ENCODE measurements around the gene GAGE10. TPM values are rescaled to one million over a fixed set of nuclear protein-coding genes. Genes with fewer than 3 reads are reported as not detected.

GAGE10 gene
- polyA plus RNA-seq, 1 experiment = not detected

DNA sequence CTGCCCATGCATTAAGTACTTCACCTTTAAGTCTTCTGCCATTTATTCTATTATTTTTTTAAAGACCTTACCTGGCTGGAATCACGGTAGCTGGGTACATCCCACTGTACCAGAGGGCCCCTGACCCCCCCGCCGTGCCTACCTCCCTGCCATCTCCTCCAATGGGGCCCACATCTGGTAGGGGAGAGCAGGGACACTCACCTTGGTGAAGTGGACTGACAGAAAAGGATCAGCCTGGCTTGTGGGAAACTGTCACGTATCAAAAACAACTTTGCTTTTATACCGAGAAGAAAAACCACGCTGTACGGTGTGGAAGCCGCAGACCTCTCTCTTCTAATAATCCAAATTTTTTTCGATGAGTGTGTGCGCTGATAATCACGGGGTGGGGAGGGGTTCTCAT, 39.0 kb upstream of the GAGE10 start, which contains the start of gene FOXP3:
Gene FOXP3, minus strand, starts transcription at position 251 of the 400 bp plus-strand sequence. CDS start 6,205 bp downstream, outside the sequence.
- TF ChIP-seq, protein P1, sequence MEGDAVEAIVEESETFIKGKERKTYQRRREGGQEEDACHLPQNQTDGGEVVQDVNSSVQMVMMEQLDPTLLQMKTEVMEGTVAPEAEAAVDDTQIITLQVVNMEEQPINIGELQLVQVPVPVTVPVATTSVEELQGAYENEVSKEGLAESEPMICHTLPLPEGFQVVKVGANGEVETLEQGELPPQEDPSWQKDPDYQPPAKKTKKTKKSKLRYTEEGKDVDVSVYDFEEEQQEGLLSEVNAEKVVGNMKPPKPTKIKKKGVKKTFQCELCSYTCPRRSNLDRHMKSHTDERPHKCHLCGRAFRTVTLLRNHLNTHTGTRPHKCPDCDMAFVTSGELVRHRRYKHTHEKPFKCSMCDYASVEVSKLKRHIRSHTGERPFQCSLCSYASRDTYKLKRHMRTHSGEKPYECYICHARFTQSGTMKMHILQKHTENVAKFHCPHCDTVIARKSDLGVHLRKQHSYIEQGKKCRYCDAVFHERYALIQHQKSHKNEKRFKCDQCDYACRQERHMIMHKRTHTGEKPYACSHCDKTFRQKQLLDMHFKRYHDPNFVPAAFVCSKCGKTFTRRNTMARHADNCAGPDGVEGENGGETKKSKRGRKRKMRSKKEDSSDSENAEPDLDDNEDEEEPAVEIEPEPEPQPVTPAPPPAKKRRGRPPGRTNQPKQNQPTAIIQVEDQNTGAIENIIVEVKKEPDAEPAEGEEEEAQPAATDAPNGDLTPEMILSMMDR (IDR thresholded peaks at IDR 0.05; ENCODE audit: low read depth, low read length) = no peak
- CTCF ChIA-PET = no interaction called here
- POLR2A ChIA-PET = no interaction called here

GRCh38 chrX:49266523-49267445, 36.7 kb upstream of the GAGE10 start:
- peaks cover 4% of the 10 kb centered on the region; the same call in 1 of the 2 replicates for H3K9me3 ChIP-seq (ENCODE audit: control insufficient read depth, insufficient read depth, low read length)
- ChIA-PET CTCF (no interaction called here), POLR2A (no interaction called here)
- peaks cover 2% of the 10 kb centered on the region for H3K27me3 ChIP-seq (ENCODE audit: control insufficient read depth, insufficient read depth, low read length)
- TF ChIP-seq, protein P1 (IDR thresholded peaks at IDR 0.05; ENCODE audit: low read depth, low read length) = no peak
- H3K4me3 ChIP-seq (ENCODE audit: low read depth, low read length) = no peak overlapping the region
- DNase-seq (ENCODE audit: low read depth, low spot score) = no peak
- H3K27ac ChIP-seq (ENCODE audit: low read depth, low read length) = no peak overlapping the region

More for the DNA sequence above, 39.0 kb upstream of the GAGE10 start, which contains the start of gene FOXP3:
- Histone ChIP-seq H3K9me3 (ENCODE audit: control insufficient read depth, insufficient read depth, low read length) (no peaks in the 10 kb centered on the region), H3K27ac (ENCODE audit: low read depth, low read length) (no peak within 1 kb of the TSS), H3K27me3 (ENCODE audit: control insufficient read depth, insufficient read depth, low read length) (peaks cover 2% of the 10 kb centered on the region), H3K4me3 (ENCODE audit: low read depth, low read length) (no peak within 1 kb of the TSS)
- DNase-seq (ENCODE audit: low read depth, low spot score) = no peak

DNA sequence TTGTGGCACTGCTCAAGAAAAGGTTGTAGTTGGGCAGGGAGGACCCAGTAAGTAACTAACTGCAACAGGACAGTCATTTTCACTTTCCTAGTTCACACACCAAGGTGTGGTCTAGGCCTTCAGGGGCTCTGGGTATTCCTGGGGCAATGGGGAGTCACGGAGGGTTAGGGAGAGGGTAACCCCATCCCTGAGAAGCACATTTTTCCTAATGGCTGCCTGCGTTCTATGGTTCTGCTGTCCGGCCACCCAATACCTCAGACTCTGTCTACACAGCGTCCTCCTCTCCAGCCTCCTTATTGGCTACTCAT, 34.8 kb upstream of the GAGE10 start:
- Histone ChIP-seq H3K27me3 (ENCODE audit: control insufficient read depth, insufficient read depth, low read length) (peaks cover 2% of the 10 kb centered on the region), H3K9me3 (ENCODE audit: control insufficient read depth, insufficient read depth, low read length) (peaks cover 4% of the 10 kb centered on the region; the same call in 1 of the 2 replicates), H3K27ac (ENCODE audit: low read depth, low read length) (peak overlapping the region; percentile 70), H3K4me3 (ENCODE audit: low read depth, low read length) (peak overlapping the region; percentile 61)
- TF ChIP-seq, protein P1 (IDR thresholded peaks at IDR 0.05; ENCODE audit: low read depth, low read length) = no peak
- DNase-seq (ENCODE audit: low read depth, low spot score) = no peak
- ChIA-PET POLR2A (interaction anchor here (0.6 to 1.1 kb wide), 3 partner anchors 12 to 78 kb away, joined by 4 to 8 read pairs (median 4); no protein-coding TSS in a partner anchor), CTCF (interaction anchor here (0.5 to 1.9 kb wide), 3 partner anchors 76 to 488 kb away, joined by 3 to 8 read pairs (median 5); no protein-coding TSS in a partner anchor)

GRCh38 chrX:49269010-49269766, 34.3 kb upstream of the GAGE10 start:
- Histone ChIP-seq H3K4me3 (ENCODE audit: low read depth, low read length) (peak overlapping the region; percentile 74), H3K27ac (ENCODE audit: low read depth, low read length) (peak overlapping the region; percentile 96), H3K27me3 (ENCODE audit: control insufficient read depth, insufficient read depth, low read length) (peaks cover 2% of the 10 kb centered on the region), H3K9me3 (ENCODE audit: control insufficient read depth, insufficient read depth, low read length) (peaks cover 4% of the 10 kb centered on the region; the same call in 1 of the 2 replicates)
- DNase-seq (ENCODE audit: low read depth, low spot score) = peak; percentile 95
- CTCF ChIA-PET = interaction anchor here (0.5 to 1.9 kb wide), 4 partner anchors 20 to 488 kb away, joined by 3 to 8 read pairs (median 4); no protein-coding TSS in a partner anchor
- POLR2A ChIA-PET = interaction anchor here (0.6 to 1.1 kb wide), 3 partner anchors 13 to 78 kb away, joined by 4 to 8 read pairs (median 4); no protein-coding TSS in a partner anchor
- TF ChIP-seq, protein P1 (IDR thresholded peaks at IDR 0.05; ENCODE audit: low read depth, low read length) = no peak

All from AG04450 (cell line).